HFF-Myc (cell line): ENCODE measurements around the gene TNIK.

ENCODE experiments used
- DNase-seq: peaks from one replicate; pipeline ENCODE4 v3.0.0-alpha.2; 2011; ENCODE audit warnings: low read depth; ENCODE audit errors: extremely low read depth
- H3K4me3 ChIP-seq: replicated peaks from 2 replicates; pipeline ENCODE4 v1.5.1; 2011; ENCODE audit warnings: low read depth, mild to moderate bottlenecking, control low read depth, low read length
- CTCF ChIP-seq: IDR thresholded peaks from 2 replicates; pipeline ENCODE4 v1.5.1; 2012; ENCODE audit warnings: mild to moderate bottlenecking, low read depth, low read length, control low read depth; ENCODE audit errors: missing control alignments

Gene TNIK

GRCh38 chr3:171503817-171504216, 43.6 kb upstream of the TNIK start:
- no peak for DNase-seq
- no peak overlapping the region for H3K4me3 ChIP-seq
- no peak for TF ChIP-seq CTCF

- TF ChIP-seq CTCF: no peak
- H3K4me3 ChIP-seq: no peak overlapping the region
- no peak for DNase-seq
Observed at GRCh38 chr3:171498921-171499320, 38.7 kb upstream of the TNIK start.

GRCh38 chr3:171497468-171497867, 37.3 kb upstream of the TNIK start:
- no peak for DNase-seq
- no peak for TF ChIP-seq CTCF
- H3K4me3 ChIP-seq: no peak overlapping the region

GRCh38 chr3:171495413-171495812, 35.2 kb upstream of the TNIK start:
- no peak for TF ChIP-seq CTCF
- no peak for DNase-seq
- no peak overlapping the region for H3K4me3 ChIP-seq

GRCh38 chr3:171494457-171495109, 34.4 kb upstream of the TNIK start:
- no peak for DNase-seq
- no peak overlapping the region for H3K4me3 ChIP-seq
- TF ChIP-seq CTCF: no peak

- TF ChIP-seq CTCF: no peak
- DNase-seq: no peak
- H3K4me3 ChIP-seq: no peak overlapping the region
Observed at GRCh38 chr3:171491361-171491760, 31.2 kb upstream of the TNIK start.

GRCh38 chr3:171490901-171491300, 30.7 kb upstream of the TNIK start:
- TF ChIP-seq CTCF: no peak
- no peak overlapping the region for H3K4me3 ChIP-seq

More at GRCh38 chr3:171490901-171491300, 30.7 kb upstream of the TNIK start:
- DNase-seq: no peak
